Measurements from ENCODE around the gene NAIF1.

- TF ChIP-seq, protein P1, sequence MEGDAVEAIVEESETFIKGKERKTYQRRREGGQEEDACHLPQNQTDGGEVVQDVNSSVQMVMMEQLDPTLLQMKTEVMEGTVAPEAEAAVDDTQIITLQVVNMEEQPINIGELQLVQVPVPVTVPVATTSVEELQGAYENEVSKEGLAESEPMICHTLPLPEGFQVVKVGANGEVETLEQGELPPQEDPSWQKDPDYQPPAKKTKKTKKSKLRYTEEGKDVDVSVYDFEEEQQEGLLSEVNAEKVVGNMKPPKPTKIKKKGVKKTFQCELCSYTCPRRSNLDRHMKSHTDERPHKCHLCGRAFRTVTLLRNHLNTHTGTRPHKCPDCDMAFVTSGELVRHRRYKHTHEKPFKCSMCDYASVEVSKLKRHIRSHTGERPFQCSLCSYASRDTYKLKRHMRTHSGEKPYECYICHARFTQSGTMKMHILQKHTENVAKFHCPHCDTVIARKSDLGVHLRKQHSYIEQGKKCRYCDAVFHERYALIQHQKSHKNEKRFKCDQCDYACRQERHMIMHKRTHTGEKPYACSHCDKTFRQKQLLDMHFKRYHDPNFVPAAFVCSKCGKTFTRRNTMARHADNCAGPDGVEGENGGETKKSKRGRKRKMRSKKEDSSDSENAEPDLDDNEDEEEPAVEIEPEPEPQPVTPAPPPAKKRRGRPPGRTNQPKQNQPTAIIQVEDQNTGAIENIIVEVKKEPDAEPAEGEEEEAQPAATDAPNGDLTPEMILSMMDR (conservative IDR thresholded peaks at IDR 0.05; ENCODE audit: low read length) = no peak
- no peak for TF ChIP-seq EZH2phosphoT487 (IDR thresholded peaks at IDR 0.05; ENCODE audit: borderline replicate concordance, low read depth, low read length)
These were observed 10.9 kb upstream of the NAIF1 start for GRCh38 chr9:128077847-128078503.
